Fibroblast of skin of scalp (primary cell): ENCODE results near the gene FOXB2.
"Not testable (repeated sequence)": the region's sequence is repeated elsewhere in the genome, so short reads cannot be mapped to it uniquely, and the experiment has no call there.

Experiments used
- DNase-seq: peaks from one replicate; pipeline ENCODE4 v3.0.0-alpha.2; 2013

Gene FOXB2

DNA sequence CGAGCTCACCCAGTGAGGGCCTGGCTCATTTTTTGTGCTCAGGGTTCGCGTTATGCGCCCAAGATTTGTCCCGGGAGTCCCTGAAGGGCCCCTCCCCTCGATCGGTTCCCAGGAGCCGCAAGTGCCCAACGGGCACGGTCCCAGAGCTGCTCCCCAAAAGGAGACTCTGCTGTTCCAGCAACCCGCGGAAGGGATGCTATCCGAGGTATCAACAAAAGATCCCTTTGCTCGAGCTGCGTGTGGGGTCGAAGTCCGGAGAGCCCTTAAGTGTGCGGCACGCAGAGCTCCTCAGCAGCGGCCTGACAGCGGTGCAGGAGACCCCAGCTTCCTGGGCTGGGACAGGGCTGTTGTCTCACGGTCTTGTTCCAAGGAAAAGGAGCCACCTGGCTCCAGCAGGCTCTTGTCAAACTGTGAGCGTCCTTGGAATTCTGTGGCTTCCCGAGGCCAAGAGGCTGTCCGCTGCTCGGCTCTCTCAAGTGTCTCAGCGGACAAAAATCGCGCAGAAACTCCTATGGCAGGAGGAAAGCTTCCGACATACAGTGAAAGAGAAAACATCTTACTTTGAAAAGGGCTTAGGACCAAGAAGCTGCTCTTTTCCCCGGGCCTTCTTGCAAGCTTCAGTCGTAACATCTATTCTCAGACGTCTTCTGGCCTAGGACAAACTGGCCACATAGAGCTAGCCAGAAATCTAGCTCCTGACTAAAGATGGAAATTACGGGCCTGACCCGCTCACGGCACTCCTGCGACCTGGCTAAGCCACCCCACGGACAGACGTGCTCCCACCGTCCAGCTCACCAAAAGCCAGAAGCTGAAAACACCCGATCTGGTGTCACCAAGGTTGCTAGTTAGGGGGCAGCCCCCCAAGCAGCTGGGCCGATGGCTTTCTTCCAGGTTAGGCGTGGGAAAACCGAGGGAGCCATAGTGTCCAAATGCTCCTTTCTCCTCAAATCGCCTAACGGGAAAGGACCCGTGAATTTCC is 2.6 kb upstream of the FOXB2 start:
- no peak for DNase-seq

DNA sequence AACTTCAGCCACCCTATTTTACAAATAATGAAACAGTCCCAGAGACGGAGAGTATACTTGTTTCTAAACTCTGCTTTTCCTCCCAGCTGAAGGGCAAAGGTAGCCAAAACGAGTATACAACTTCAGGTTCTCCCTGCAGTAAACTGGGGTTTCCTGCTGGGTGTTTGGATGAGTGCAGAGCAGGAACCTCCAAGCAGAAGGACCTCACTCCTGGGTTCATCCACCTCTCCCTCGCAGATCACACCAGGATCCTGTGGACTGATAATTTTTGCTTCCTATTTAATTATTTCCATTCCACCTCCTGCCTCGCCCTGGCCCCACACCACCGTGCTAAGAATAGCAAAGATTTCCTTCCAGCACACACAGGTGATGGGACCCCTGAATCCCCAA is 2.0 kb upstream of the FOXB2 start:
- DNase-seq: no peak

DNA sequence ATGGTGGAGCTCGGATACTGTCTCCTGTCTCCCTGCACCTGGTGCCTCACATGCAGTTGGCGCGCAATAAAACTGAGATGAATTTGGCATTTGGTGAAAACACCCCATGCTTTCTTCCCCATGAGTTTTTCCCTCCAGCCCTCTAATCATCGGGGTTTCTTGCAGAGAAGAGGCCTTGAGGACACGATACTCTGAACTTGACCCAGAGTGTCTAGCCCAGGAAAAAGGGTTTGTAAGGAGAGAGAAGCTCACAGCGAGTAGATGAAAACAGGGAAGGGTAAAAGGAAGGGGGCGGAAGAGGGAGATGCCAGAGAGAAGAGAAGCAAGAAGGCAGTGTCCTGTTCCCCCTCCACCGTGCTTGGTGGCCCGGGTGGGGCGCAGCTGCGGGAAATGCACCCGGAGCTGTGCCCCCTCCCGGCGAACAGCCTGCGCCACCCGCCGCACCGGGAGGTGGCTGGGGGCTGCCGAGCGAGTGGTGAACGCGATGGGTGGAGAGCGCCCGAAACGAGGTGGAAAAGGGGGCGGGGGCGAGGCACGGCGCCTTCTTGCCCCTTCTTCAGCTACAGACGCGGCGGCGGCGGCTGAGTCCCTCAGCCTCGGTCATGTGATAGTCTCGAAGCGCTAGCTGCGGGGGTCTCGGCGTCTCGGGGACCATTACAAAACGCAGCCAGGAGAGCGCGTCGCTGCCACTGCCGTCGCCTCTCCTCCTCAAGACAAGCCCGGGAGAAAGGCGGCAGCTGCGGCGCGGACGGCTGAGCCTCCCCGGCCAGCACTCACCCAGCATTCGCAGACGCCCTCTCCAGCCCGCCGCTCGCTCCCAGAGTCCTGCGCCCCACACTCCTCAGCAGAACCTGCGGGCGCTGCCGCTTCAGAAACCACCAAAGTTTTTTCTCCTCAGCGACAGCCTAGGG is 1.1 kb upstream of the FOXB2 start:
- DNase-seq: no peak

DNA sequence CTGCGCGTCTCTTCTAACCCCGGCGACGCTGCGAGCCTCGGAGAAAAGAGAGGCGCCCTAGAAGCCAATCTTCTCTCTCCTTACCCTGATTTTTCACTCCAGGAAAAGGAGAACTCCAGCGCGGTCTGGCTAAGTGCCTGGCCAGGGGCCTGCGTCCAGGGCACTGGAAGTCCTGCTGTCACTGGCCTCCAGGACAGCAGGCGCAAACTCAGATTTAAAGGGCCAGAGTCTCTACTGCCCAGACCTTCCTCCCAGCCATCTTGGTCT is 553 bp upstream of the FOXB2 start:
- DNase-seq: no peak

DNA sequence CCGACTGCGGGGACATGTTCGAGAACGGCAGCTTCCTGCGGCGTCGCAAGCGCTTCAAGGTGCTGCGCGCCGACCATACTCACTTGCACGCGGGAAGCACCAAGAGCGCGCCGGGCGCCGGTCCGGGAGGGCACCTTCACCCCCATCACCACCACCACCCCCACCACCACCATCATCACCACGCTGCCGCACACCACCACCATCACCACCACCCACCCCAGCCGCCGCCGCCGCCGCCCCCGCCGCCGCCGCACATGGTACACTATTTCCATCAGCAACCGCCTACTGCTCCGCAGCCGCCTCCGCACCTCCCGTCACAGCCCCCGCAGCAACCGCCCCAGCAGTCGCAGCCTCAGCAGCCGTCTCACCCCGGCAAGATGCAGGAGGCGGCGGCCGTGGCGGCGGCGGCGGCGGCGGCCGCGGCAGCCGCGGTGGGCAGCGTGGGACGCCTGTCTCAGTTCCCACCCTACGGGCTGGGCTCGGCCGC is 514 bp downstream of the FOXB2 start:
- DNase-seq: no peak

DNA sequence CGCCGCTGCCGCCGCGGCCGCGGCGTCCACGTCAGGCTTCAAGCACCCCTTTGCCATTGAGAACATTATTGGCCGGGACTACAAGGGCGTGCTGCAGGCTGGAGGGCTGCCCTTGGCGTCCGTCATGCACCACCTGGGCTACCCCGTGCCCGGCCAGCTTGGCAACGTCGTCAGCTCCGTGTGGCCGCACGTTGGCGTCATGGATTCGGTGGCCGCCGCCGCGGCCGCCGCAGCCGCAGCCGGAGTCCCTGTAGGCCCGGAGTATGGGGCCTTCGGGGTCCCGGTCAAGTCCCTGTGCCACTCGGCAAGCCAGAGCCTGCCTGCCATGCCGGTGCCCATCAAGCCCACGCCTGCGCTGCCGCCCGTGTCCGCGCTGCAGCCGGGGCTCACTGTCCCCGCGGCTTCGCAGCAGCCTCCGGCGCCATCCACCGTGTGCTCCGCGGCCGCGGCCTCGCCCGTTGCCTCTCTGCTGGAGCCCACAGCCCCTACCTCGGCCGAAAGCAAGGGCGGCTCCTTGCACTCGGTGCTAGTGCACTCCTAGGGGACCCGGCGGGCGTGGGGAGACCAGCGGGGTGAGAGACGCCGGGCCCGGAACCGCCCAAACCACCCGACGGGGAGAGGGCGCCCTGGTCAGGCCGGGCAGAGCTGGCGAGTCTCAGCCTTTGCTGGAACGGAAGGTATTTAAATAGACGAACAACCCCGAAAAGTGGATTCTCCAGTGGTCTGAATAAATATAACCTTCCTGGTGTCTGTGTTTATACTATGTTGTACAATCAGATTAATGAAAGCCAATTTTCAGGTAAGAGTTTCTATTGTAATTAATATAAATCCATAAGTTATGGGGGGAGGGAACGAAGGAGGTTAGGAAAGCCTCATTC is 1.2 kb downstream of the FOXB2 start:
- no peak for DNase-seq

DNA sequence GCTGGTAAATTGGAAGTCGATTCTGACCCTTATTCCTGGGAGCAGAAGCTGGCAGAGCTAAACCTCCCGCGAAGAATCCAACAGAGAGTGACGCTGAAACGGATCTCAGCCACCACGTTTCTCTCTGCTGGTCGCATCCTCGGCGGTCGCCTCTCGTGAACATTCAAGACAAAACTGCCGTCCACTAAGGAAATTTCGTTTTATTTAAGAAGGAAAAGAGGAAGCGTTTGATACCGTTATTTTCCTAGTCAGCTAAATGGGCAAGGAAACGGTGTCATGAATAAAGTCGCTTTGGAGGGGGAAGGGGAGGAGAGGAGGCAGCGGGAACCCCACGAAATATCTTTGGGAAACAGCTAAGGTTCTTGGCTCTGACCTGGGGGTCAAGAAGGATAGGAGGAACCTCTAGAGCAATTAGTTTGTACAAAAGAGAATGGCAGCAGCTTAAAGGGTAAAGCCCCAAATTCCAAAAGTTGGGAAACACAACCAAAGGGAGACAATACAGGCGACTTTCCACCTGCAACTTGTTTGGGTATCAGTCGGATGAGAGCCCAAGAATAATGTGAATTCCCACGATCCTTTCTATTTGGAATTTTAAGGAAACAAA is 1.9 kb downstream of the FOXB2 start:
- no peak for DNase-seq

DNA sequence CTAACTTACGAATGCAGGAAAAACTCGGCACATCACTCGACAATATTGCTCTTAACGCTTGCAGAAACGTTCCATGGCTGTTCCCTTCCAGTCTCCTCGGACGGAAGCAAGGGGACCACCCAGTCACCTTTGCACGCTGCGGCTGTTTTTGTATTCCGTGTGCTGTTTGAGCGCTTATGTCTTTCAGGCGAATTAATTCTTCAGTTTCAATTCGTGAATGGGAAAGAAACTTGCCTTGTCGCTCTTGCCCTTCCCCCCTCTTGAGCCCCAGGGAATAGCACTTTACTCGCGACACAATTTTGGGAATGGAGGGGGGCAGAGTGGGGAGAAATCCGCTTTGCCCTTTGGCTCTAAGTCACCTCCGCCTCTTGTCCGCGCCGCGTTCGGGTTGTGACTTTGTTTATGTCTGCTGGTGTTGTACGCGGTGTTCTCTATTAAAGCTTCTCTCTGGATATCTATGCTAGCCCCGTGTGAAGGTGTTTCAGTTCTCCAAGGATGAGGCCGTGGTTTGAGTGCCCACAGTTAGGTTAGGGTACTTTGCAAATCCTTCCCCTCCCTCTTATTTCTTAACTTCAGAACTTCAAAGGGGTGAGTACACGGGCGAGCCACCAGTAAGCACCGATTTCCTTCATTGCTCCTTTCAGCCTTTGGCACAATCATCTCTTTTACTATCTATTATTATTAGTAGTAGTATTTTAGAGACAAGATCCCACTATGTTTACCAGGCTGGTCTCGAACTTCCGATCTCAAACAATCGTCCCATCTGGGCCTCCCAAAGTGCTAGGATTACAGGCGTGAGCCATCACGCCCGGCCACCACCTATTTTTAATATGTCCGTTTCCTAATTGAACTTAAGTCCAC is 2.7 kb downstream of the FOXB2 start:
- no peak for DNase-seq

DNA sequence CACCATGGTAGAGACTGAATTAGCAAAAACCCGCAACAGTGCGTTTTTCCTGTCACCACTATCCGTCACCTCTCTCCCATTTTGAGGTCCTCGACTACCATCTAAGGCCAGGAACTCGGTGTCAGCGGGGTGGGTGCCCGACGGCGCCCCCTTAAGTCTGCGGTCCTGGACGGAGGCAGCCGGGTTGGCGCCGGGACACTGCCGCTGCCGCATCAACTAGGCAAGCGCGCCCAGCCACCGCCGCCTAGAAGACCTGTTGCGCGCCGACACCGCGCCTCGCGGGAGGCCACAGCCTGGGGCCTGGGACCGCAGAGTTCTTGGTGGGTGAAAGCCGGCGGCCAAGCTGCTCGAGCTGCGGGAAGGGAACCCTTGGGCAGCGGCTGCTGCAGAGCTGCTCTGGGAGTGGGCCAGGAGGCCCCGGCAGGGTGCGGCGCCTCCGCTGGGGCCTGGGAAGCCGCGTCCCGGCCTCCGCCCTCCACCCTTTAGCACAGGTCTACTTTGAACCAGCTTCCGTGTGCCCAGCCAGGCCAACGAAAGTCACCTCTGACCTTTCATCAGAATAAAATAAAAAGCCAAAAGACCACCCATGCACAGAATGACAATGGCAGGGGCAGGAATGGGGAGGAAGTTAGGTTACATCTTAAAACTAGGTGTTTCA is 3.5 kb downstream of the FOXB2 start:
- no peak for DNase-seq

DNA sequence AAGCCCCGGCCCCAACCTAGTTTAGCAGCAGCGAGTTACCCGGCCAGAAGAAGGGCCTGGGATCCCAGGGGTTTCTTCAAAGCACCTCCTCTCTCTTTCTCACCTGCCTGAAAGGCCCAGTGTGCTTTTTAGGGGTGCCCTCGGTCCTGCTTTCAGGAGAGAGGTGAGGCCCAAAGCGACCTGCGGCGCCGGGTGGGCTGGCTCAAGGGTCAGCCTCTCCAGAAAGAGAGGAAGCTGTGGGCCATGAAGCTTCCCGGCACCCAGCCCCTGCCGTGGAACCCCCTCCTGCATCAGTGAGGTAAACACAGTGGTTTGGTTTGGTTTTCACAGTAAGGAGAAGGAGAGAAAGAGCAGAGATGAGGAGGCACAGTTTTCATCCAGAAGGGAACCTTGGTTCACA is 4.3 kb downstream of the FOXB2 start:
- DNase-seq: no peak

DNA sequence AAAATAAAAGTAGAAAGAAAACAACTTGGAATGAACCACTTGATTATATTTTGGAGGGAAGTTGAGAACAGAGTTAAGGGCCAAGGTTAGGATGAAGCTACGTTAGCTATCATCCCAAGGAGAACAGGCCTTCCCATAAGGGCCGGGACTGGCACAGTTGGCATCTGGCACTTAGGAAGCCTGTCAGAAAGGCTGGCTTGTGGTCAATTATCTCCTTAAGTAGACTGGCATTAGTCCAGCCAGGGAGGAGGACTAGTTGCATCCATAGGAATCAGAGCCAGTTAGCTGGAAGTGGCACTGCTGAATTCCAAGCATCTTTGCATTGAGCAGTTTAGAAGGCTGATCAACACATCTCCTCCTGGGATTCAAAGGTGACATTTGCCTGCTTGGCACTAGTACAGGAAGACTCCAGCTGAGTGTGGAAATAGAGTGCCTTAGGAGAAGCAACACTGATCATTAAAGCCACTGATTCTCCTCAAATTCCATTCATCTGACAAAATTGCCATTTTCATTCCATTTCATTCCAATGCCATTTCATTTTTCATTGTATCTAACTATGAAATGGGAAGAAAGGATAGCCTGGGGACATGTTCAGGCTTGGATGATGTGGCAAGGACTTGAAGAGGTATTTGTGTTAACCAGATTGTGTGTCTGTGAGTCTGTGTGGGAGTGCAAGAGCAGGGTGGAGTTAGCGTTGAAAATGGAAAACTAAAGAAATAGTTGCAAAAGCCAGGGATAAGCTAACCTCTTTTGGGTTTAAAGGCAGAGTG is 5.5 kb downstream of the FOXB2 start:
- DNase-seq: no peak

DNA sequence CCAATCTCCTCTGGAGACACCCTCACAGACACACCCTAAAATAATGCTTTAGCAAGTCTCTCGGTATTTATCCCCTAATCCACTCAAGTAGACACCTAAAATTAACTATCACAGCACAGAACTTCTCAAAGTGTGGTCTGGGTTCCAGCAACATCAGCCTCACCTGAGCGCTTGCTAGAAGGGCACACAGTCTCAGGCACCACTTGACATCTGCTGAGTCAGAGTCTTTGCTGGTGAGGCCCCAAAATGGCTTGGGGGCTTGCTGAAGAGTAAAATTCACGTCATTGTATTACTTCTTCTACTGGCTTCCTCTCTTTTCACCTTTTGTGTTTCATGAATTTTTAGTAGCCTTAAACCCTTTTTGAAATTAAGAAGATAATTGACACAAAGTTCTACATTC is 9.0 kb downstream of the FOXB2 start:
- no peak for DNase-seq

DNA sequence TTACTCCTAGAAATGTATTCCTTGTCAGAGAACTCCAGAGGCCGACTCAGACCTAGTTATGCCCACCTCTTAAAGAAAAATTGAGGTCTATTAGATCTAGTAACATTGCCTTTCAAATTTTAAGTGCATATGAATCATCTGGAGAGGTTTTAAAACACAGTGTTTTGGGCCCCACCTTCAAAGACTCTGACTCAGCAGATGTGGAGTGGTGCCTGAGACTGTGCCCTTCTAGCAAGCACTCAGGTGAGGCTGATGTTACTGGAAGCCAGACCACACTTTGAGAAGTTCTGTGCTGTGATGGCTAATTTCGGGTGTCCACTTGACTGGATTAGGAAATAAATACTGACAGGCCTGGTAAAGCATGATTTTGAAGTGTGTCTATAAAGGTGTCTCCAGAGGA is 10.6 kb downstream of the FOXB2 start:
- DNase-seq: no peak

DNA sequence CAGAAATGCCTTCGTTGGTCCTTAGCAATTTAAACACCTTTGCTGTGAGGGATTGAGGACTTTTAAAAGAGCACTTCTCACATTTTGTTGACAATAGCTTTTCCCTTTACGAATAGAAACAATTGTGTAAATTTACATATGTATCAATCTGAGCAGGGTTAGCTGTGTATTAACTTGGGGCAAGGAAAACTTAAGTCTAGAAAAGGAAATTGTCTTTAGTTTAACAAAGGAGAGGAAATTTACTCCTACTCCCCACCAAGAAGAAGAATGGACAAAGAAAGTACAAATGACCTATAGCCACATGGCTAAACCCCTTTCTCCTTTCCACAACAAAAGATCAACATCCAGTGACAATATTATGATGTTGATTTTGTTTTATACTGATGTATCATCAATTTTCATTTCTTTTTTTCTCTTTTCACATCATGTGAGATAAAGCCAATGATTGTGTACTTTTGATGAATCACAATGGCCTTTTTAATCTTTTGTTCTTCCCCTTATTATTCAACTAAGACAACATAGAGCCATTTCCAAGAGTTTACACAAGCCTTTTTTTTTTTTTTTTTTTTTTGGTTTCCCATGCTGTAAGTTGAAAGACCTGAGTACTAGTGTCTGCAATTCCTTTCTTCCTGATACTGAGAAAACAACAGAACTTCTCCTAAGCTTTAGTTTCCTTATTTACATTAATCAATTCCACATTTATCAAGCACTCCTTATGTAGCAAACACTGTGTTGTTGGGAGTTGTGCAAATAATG is 19.0 kb downstream of the FOXB2 start:
- DNase-seq: no peak

DNA sequence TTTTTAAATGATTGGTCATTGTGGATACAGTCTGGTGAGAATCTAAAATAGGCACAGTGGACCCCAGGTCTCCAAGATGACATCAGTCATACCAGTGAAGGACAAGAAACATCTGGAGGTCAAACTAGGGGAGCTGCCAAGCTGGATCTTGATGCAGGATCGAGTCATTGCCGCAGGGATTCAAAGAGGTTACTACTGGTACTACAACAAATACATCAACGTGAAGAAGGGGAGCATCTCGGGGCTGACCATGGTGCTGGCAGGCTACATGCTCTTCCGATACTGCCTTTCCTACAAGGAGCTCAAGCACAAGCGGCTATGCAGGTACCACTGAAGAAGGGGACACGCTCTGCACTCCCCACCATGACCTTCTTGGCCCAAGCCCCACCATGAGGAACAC is 20.9 kb downstream of the FOXB2 start:
- DNase-seq: no peak

DNA sequence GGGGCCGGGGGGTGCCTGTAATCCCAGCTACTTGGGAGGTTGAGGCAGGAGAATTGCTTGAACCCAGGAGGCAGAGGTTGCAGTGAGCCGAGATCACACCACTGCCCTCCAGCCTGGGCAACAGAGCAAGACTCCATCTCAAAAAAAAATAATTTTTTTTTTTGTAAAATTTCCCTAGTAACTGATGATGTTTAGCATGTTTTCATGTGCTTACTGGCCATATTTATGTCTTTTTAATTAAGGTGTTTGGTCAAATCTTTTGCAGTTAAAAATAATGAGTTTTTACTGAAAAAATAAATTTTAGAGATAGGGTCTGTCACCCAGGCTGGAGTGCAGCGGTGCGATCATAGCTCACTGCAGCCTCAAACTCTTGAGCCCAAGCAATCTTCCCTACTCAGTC is 24.3 kb downstream of the FOXB2 start:
- DNase-seq: not testable (repeated sequence)

DNA sequence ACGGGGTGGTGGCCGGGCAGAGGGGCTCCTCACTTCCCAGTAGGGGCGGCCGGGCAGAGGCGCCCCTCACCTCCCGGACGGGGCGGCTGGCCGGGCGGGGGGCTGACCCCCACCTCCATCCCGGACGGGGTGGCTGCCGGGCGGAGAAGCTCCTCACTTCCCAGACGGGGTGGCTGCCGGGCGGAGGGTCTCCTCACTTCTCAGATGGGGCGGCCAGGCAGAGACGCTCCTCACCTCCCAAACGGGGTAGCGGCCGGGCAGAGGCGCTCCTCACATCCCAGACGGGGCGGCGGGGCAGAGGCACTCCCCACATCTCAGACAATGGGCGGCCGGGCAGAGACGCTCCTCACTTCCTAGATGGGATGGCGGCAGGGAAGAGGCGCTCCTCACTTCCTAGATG is 41.2 kb downstream of the FOXB2 start:
- DNase-seq: not testable (repeated sequence)

DNA sequence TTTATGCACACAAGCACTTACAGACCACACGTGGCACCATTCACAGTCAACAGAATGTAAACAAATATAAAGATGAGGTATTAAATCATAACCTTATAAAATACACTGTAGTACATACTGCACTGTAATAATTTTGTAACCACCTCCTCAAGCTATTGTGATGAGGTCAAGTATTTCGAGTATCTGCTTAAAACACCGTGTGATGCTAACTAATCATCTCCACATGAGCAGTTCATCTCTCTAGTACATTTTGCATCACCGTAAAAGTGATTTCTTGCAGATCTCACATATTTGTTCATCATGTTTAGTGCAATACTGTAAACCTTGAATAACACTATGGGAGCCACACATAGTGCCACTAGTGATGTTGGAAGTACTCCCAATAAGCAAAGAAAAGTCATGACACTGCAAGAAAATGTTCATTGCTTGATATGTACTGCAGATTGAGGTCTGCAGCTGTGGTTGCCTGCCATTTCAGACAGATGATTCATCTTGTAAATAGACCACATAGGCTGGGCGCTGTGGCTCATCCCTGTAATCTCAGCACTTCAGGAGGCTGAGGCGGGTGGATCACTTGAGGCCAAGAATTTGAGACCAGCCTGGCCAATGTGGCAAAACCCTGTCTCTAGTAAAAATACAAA is 44.3 kb downstream of the FOXB2 start:
- peak; percentile 81 for DNase-seq

DNA sequence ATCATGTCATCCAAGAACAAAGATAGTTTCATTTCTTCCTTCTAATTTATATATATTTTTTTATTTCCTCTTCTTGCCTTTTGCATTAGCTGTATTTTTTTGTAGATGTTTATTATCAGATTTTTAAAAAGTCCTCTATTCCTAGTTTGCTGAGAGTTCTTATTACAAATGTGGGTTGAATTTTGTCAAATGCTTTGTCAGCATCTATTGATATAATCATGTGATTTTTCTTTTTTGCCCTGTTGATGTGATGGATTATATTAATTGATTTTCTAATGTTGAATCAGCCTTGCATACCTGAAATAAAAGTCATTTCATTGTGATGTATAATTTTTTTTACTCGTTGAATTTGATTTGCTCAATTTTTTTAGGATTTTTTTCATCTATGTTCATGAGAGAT is 46.9 kb downstream of the FOXB2 start:
- DNase-seq: no peak
